AG08395 (cell line): ENCODE results near the gene TFB1M.
"Not testable (repeated sequence)": the region's sequence is repeated elsewhere in the genome, so short reads cannot be mapped to it uniquely, and the experiment has no call there.

ENCODE experiments used
- DNase-seq: peaks from one replicate; pipeline ENCODE4 v3.0.0; 2012; ENCODE audit warnings: mixed read lengths, low spot score

The TFB1M gene

GRCh38 chr6:155329460-155330132 lies 15.3 kb upstream of the TFB1M start:
- DNase-seq = no peak

DNA sequence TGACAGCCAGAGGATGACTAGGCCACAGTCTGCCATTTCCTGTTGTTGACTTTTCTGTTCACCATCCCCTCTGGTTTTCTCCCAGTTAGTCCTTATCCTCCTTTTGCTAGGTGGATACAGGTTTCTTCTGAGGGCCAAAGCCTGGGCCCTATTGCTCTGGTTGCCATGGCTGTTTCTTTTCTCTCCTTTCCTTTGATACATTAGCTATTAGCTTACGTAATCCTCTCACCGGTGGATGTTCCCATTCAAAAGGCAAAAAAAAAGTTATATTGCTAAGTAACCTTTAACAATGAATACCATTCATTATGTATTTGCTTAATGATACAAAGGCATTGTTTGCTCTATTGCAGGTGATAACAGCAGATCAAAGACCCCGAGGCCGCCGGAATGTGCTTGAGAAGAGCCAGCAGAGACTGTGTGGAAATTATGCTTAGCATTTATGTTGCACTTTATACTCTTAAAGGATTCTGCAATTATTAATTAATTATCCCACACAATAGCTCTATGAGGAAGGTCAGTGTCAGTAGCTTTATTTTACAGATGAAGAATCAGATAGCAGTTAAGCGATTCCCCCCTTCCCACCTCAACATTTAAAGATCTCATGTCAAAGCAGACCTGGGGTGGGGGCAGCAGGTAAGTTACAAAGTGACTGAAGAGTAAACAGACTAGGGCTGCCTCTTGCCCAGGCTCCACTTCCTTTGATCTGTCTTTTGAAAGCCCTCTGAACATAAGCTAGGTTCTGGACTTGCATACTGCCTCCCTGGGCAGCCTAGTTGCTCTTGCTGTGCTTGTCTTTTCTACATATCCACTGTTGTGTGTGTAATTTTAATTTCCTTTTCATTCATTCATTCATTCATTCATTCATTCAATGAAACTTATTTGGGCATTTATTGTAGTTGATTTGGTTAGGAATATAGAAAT lies 14.5 kb upstream of the TFB1M start:
- no peak for DNase-seq

GRCh38 chr6:155328074-155328538 lies 13.8 kb upstream of the TFB1M start:
- DNase-seq = no peak

DNA sequence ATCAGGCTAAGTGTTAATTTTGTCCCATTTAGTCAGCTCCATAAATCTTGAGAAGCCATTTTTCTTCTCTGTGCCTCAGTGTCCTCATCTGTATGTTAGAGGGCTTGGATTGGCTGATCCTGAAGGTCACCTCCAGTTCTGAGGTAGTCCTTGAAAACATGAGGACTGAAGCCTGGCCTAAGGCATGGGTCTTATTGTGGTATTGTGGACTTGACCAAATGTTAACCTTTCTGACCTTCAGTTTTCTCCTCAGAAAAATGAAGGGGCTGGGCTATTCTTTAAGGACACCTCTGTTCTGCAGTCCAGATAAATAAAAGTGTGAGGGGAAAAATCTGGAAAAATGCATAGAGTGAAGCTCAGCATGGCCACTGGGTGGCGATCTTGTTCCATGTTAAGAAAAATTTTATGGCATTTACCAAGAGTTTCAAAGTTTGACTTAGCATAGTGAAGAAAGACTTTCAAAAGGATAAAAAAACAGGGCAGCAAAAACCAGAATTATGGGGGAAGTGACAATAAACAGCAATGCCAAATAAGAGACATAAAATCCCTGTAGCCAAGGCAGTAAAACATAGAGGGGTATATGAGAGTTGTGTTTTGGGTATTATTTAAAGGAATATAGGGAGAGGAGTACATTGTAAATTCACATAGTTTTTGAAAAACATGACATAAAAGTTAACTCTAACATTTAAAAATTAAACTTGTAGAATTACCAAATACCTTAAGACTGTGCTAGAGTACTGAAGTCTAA lies 13.2 kb upstream of the TFB1M start:
- peak; percentile 46 for DNase-seq

DNA sequence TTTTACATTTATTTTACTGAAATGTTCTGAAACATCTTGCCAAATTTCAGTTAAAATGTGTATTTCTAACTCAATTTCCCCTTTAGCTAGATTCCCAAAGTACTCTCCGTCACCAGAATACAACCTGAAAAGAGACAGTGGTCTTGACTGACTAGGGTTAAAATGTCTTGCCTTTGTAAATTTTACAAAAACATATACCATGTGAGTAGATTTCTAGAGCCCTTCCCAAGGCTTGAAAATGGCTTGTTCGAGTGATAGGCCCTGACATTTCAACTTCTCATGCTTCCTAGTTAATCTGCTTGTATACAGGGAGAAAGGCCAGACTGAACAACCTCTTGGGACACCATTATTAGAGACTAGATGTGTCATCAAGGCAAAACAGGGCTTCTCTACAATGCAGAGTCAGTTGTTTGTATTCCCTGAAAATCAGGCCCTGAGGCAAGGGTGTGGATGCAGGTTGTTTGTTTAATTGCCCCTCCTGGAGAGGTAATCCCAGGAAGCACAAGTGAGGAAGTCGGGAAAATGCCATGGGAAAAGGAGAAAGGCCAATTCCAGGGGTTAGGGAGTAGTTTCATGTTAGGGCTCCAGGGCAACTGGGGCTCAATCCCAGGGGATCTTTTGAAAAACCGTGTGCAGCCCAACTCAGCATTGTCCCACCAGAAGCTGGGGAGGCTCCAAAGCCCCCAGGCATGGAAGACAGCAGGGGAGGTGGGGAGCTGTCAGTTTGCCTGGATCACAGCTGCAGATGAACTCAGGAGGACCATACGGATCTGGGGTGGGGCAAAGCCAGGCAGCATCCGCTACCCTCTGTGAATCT lies 11.6 kb upstream of the TFB1M start:
- DNase-seq = no peak

DNA sequence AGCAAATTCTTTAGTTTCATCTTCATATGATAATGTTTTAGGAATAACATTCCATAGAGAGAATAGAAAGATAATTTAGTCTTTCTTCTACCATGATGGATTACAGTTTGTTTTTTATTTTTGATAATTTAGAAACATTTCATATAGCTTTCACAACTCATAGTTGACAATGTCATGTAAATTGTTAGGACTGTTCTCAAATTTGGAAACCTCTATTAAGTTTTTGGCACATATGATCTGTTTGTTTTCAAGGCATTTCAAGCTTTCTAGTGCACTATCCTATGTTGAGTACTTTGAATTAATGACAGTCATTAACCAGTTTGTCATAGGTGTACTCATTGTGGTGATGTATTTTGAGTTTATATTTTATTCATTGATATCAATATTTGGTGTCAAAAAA lies 10.7 kb upstream of the TFB1M start:
- DNase-seq = no peak

GRCh38 chr6:155324172-155324571 lies 9.9 kb upstream of the TFB1M start:
- no peak for DNase-seq

GRCh38 chr6:155319902-155320301 lies 5.6 kb upstream of the TFB1M start:
- no peak for DNase-seq

DNA sequence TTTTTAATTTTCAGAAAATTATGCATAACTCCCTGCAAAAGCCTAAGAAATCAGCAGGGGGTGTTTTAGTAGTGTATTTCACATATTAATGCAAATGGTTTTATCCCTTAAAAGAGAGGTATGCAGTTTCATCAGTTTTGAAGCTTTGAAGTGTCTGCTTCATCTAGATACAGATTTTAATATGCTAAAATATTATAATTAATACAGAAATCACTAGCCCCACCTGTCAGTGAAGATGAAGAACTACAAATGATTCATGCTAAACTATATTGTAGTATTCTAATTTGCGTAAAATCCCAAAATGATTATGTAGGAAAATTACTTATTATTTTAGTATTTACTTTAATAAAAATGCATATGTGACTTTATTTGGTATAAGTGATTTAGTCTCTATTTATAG lies 2.9 kb upstream of the TFB1M start:
- DNase-seq = no peak

GRCh38 chr6:155316419-155316818 lies 2.1 kb upstream of the TFB1M start:
- DNase-seq = no peak

- DNase-seq = no peak
These were observed 1.2 kb upstream of the TFB1M start for GRCh38 chr6:155315516-155315871.

DNA sequence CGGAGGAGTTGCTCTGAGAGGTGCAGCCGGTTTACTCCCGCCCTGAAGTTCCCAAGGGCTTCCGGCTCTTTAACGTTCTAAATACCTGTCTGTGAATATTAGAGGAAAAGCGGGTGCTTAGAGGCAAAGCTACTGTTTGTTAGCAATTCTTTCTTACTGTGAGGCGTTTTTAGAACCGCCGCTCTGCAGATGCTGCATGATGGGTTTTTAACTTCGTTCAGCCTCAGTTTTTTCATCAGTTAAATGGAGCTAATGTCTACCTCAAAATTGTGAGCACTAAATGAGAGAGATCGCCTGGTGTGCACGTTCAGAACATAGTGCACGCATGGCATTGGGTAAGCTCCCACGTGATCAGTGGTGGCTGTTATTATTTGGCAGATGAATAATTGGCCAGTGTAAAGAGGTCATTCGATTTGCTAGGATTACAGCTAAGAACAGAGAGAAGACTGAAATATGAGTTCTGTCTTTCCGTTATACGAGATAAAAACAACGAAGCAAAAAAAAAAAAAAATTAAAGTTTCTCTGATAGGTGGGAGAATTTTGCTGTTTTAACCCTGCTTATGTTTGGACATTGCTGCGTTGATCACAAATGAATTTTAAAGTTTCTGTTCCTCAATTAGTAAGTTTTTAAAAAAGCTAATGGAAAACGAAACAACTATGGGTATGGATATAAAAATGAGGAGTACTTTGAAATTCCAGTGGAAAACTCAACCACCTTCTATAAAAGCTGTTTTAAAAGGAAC lies 660 bp upstream of the TFB1M start:
- DNase-seq = peak; percentile 63

- no peak for DNase-seq
These were observed 637 bp downstream of the TFB1M start for GRCh38 chr6:155313602-155314091.

- DNase-seq = not testable (repeated sequence)
These were observed 1.3 kb downstream of the TFB1M start for GRCh38 chr6:155312950-155313349.

GRCh38 chr6:155311583-155311982 lies 2.7 kb downstream of the TFB1M start:
- no peak for DNase-seq

- no peak for DNase-seq
These were observed 3.2 kb downstream of the TFB1M start for GRCh38 chr6:155311086-155311485.

GRCh38 chr6:155310596-155310995 lies 3.7 kb downstream of the TFB1M start:
- no peak for DNase-seq

GRCh38 chr6:155309150-155309549 lies 5.1 kb downstream of the TFB1M start:
- DNase-seq = no peak

DNA sequence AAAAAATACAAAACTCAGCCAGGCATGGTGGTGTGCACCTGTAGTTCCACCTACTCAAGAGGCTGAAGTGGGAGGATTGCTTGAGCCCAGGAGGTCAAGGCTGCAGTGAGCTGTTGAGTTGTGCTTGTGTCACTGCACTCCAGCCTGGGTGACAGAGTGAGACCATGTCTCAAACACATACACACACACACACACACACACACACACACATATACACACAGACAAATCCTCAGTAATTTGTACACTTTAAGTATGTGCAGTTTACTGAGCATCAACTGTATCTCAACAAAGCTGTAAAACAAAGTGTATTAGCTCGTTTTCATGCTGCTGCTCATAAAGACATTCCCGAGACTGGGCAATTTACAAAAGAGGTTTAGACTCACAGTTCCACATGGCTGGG lies 7.3 kb downstream of the TFB1M start:
- DNase-seq = no peak

DNA sequence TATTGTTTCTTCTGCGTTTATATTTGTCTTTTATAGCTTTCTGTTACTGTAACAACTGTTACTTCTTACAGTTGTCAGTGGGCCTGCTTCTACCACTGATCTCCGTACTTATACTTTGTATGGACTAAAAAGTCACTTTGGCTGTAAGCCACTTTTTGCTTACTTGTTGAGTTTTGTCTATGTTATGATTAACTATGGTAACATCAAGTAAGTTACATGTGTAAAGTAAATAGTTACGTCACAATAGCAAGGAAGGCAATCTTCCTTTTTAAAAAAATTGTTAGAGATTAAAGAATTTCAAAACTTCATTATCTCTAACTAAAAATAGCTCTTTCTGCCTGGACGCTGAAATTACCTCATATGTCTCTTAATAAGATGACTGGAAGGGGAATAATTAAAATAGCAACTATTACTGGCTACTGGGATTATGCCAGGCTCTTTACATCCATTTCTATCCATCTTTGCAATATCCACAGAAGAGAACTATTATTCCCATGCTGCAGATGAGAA lies 10.9 kb downstream of the TFB1M start:
- DNase-seq = no peak

DNA sequence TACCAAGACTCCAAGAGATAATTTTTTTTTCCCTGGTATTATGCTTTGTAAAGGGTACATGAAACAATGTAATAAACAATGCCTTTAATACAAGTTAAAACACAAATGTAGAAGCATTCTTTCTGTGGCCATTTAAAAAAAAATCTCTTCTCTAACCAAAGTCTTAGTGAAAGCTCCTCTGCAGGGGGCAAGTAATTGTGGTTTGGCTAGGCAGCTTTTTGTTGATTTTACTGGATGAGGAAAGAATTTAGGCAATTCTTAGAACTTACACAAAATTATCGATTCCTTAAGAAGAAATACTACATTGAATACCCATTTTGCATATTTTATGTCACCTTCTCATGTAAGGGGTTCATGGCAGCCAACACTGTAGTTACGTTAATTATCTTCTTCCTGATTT lies 12.4 kb downstream of the TFB1M start:
- no peak for DNase-seq
